Activated naive CD4-positive, alpha-beta T cell (primary cell): ENCODE results near the gene SCAMP4.
A peak's percentile ranks its signal among the peaks of the same experiment; 100 is the strongest.

Source experiments
- DNase-seq, 4 experiments: peaks; one replicate each; lab custom pipeline; 2025; lab: John Stamatoyannopoulos, UW

Gene SCAMP4

GRCh38 chr19:1912760-1913505 is 7.7 kb downstream of the SCAMP4 start:
- DNase-seq, result no peak

DNA sequence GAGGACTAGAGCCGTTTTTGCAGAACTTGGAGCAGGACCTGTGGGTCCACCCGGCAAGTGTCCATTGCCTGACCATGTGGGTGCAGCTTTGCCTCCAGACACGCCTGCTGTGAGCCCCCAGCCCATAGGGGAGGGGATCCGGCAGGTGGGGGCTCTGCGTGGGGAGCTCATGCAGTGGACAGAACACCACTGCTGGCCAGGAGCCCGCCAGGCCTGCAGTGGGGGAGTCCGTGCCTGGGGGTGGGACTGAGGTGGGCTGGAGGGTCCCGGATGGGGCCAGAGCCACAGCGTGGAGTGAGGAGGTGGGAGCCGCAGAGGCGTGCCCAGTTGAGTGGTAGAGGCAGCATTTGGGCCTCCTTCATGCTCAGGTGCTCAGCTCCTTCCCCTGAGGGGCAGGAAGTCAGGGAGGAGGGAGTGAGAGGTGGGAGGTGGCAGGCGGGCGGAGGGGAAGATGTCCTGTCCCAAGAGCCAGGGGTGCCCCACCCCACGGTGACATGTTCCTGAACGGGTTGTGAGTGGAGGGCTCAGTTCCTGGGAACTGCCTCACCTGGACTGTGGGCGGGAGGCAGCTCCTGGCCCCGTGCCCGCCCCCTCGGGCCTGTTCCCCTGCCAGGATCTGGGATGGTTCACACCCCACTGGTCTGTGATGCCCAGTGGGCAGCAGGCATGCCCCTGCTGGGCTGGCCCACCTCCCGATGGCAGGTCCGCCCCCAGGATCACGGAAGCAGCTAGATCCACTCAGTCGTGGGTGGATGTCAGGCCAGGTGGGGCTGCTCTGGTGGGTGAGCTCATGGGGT is 8.8 kb downstream of the SCAMP4 start:
- no peak for DNase-seq

GRCh38 chr19:1914826-1915341 is 9.7 kb downstream of the SCAMP4 start:
- no peak for DNase-seq

DNA sequence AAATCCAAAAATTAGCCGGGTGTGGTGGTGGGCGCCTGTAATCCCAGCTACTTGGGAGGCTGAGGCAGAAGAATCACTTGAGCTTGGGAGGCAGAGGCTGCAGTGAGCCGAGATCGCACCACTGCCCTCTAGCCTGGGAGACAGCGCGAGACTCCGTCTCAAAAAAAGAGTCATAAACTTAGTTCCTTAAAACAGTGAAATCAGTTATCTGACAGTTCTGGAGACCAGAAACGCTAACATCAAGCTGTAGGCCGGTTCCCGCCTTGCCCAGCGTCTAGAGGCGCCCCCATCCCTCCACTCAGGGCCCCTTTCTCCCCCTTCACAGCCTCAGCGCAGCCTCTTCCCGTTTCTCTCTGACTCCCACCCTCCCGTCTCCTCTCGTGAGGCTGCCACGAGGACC is 11.9 kb downstream of the SCAMP4 start:
- DNase-seq, result no peak

- no peak for DNase-seq
These were observed 12.7 kb downstream of the SCAMP4 start for GRCh38 chr19:1917926-1918325.

DNA sequence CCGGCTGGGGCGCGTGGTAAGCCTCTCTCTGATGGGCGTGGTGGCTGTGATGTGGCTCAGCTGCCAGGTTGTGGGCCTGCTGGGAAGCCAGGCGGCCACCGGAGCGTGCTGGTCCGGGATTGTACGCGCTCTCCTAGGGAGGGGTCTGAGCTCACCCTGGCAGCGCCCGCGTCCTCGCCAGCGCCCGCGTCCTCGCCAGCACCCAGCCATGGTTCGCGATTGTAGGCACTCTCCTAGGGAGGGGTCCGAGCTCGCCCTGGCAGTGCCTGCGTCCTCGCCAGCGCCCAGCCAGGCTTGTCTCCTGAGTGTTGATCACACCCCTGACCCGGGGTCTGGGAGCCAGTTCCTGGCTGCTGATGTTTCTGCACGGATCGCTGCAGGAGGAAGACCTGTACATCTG is 13.8 kb downstream of the SCAMP4 start:
- DNase-seq, result no peak

GRCh38 chr19:1920644-1921043 is 15.4 kb downstream of the SCAMP4 start:
- no peak for DNase-seq

DNA sequence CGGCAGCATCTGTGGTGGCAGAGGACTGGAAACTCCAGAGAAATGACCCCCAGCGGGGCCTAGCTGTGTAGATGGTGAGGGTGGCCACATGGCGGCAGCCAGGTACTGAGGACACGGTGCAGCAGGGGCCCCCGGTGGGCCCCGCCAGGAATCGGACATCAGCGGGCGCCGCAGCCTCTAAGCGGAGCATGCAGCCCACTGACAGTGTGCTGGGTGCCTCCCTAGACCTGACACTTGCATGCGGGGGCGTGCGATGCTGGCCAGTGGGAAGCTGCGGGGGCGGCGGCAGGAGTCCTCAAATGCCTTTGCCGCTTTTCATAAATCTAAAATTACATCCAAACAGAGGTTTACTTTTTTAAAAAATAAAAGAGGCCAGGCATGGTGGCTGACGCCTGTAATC is 16.1 kb downstream of the SCAMP4 start:
- no peak for DNase-seq

GRCh38 chr19:1921825-1922224 is 16.6 kb downstream of the SCAMP4 start:
- DNase-seq, result no peak

- DNase-seq, result no peak
These were observed 17.6 kb downstream of the SCAMP4 start for GRCh38 chr19:1922803-1923202.

GRCh38 chr19:1923319-1923718 is 18.1 kb downstream of the SCAMP4 start:
- no peak for DNase-seq

DNA sequence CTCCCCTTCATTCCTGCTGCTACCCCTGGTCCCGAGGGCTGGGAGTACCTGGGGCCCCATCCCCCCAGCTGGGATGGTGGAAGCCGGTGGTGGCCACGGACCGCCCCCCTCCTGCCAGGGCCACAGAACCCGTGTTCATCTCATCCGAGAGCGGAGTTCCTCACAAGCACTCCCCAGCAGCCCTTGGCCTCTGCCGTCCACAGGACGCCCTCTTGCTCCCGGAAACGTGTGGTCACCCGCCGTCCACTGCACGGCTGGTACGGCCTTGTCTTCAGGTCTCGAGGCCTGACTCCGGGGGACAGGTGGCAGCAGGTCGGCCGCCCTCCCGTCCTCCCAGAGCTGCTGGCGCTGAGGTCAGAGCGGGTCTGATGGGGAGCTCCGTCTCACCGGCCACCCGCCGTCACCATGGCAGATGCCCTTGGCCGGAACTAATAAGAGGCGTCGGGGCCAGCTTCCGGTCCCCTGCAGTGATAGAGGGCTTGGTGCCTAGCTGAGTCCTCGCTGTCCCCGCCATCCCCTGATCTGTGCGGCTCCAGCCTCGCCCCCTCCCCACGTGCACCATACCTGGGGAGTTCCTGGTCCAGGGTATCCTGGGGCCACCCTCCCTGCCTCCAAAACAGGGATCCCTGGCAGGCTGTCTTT is 19.2 kb downstream of the SCAMP4 start:
- no peak for DNase-seq

GRCh38 chr19:1925544-1925943 is 20.3 kb downstream of the SCAMP4 start:
- DNase-seq, result no peak

GRCh38 chr19:1929021-1929742 is 24.0 kb downstream of the SCAMP4 start:
- DNase-seq, result peak; percentile 23 to 84 (median 70)

GRCh38 chr19:1931445-1931844 is 26.2 kb downstream of the SCAMP4 start:
- DNase-seq, result no peak

- DNase-seq, result no peak
These were observed 27.2 kb downstream of the SCAMP4 start for GRCh38 chr19:1932395-1932794.

DNA sequence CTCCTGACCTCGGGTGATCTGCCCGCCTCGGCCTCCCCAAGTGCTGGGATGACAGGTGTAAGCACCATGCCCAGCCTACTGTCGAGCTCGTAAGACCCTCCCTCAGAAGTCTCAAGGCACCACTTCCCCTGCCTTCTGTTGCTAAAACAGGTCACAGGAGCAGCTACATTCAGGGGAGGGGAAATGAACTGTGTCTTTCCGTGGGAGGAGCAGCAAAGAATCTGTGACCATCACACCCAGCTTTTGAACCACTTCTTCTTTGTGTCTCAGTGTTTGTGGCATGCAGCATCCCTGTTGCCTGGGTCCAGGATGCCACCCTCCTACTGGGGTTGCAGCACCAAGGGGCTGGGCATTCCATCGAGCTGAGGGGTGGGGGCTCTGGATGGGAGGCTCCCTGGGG is 28.0 kb downstream of the SCAMP4 start:
- no peak for DNase-seq

DNA sequence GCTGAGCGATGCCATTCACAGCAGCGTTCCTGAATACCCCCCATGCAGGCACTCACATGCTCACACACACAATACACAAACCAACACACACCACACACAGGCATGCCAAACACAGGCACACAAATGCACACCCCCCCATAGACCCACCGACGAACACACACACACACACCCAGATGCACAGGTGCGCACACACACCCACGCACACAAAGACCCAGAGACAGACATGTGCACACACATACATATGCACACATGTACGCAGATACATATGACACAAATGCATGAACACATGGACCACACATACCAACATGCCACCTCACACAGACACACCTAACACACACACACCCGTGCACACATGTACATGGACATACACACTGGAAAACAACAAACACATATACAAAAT is 28.7 kb downstream of the SCAMP4 start:
- DNase-seq, result no peak

DNA sequence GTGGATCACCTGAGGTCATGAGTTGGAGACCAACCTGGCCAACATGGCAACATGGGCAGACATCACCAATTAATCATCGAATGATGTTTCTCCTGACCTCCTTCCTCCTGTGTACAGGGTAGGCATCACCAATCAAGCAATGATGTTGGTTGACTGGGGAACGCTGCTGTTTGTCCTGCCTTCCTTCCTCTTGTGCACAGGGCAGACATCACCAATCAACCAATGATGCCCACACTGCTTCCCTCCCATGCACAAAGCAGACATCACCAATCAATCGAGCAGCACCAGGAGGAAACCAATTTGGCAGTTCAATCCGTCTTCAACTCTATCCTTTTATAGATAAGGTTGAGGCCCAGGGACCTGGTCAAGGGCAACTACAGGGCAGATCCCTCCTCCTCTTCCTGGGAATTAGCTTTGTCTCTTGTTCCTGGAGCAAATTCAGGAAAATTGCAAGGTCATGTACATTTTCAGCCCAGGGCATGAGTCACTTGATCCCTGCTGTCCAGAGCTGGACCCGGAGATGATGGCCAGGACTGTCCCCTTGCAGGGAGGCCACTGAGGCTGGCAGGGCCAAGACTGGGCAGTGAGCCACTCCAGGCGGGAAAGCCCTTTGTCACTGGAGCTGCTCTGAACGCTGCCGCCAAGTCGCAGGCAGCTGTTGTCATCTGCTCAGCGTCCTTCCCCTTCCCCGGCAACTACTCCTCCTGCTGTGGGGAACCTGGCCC is 30.4 kb downstream of the SCAMP4 start:
- no peak for DNase-seq

DNA sequence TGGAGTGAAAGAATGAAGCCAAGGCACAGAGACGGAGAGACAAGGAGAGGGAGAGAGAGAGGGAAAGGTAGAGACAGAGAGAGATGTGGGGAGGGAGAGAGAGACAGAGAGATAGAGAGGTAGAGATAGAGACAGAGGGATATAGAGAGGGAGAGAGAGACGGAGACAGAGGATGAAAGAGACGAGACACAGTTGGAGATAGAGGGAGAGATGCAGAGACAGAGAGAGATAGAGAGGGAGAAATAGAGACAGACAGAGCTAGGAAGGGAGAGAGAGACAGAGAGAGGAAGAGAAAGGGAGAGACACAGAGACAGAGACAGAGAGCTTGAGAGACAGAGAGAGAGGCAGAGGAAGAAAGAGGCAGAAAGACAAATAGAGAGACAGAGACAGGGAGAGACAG is 31.2 kb downstream of the SCAMP4 start:
- no peak for DNase-seq

- no peak for DNase-seq
These were observed 31.9 kb downstream of the SCAMP4 start for GRCh38 chr19:1936916-1937610.
